HepG2 (cell line): ENCODE results near the gene BIRC5. TPM values are rescaled to one million over a fixed set of nuclear protein-coding genes. Genes with fewer than 3 reads are reported as not detected.

ENCODE experiments used
- ATAC-seq: fragments of 200-7000 bp; cut with Tn5 transposase; 3 replicates; pipeline ENCODE4 v1.9.1; 2020; ENCODE audit warnings: mild to moderate bottlenecking, moderate library complexity
- BruUV-seq: library from RNA; stranded (reverse); fragments of 400-500 nt; replicated peaks from 2 replicates; lab custom pipeline; 2021; lab: Mats Ljungman, UMichigan
- CTCF ChIA-PET: fragments of 300-600 bp; formaldehyde crosslinking; extraction: SDS; loops from one replicate; lab custom pipeline; 2021; ENCODE audit warnings: low total read pairs, inconsistent platforms, low intra/inter-chr PET ratio; lab: Yijun Ruan, JAX
- POLR2A ChIA-PET: fragments of 350-600 bp; sonication (Branson Sonifier 250); formaldehyde crosslinking; loops from one replicate; lab custom pipeline; 2020; ENCODE audit warnings: antibody characterized with exemption, inconsistent platforms; lab: Yijun Ruan, JAX
- DNase-seq: peaks from one replicate; pipeline ENCODE4 v3.0.0-alpha.2; 2015; ENCODE audit warnings: low spot score
- FAIRE-seq: peaks from 3 replicates; lab custom pipeline; 2011; peaks lifted over from hg19 to GRCh38; lab: Jason Lieb, UNC
- H2AFZ ChIP-seq: one replicate; pipeline ENCODE4 v1.6.1; 2011; ENCODE audit warnings: low read length, inconsistent platforms
- H3K27ac ChIP-seq: fragments of 300-600 bp; 3 replicates; pipeline ENCODE4 v1.8.0; 2011; ENCODE audit warnings: mixed run types, mild to moderate bottlenecking, mixed read lengths, low read length, inconsistent platforms; ENCODE audit not compliant: insufficient read depth; ENCODE audit errors: extremely low read length
- H3K27me3 ChIP-seq, 2 experiments: fragments of 200-600 bp in 1 of 2; 2 replicates in 1 of 2; 3 replicates in 1 of 2; pipeline versions ENCODE4 v1.6.0 to v1.8.0; 2011; ENCODE audit warnings: low read length in 2 of 2, mild to moderate bottlenecking in 2 of 2, moderate library complexity in 2 of 2, inconsistent platforms in 1 of 2; ENCODE audit not compliant: insufficient read depth in 2 of 2, control insufficient read depth in 1 of 2
- H3K36me3 ChIP-seq, 2 experiments: fragments of 200-600 bp in 1 of 2; replicated peaks in 1 of 2; 2 replicates in 1 of 2; 3 replicates in 1 of 2; pipeline versions ENCODE4 v1.5.1 to v1.8.0; 2011; ENCODE audit warnings: low read length in 2 of 2, inconsistent platforms in 1 of 2; ENCODE audit not compliant: insufficient read depth in 2 of 2, control insufficient read depth in 1 of 2
- H3K4me1 ChIP-seq: 2 replicates; pipeline ENCODE4 v1.5.1; 2012; ENCODE audit warnings: low read length, inconsistent platforms; ENCODE audit not compliant: insufficient read depth
- H3K4me2 ChIP-seq: 2 replicates; pipeline ENCODE4 v1.6.0; 2011; ENCODE audit warnings: low read depth, low read length, inconsistent platforms
- H3K4me3 ChIP-seq, 3 experiments: fragments of 200-600 bp in 1 of 3; sonication (generic), shearing (Covaris generic) in 1 of 3; replicated peaks in 1 of 3; 2 replicates each; pipeline ENCODE4 v1.5.1; 2011 to 2016; ENCODE audit warnings: low read length in 3 of 3, inconsistent platforms in 2 of 3, low read depth in 2 of 3, mild to moderate bottlenecking in 2 of 3, control low read depth in 1 of 3, mixed read lengths in 1 of 3; ENCODE audit not compliant: insufficient read depth in 1 of 3
- H3K79me2 ChIP-seq: one replicate; pipeline ENCODE4 v1.6.1; 2011; ENCODE audit warnings: low read length, inconsistent platforms; ENCODE audit not compliant: insufficient read depth
- H3K9ac ChIP-seq: 2 replicates; pipeline ENCODE4 v1.6.0; 2011; ENCODE audit warnings: mild to moderate bottlenecking, low read depth, low read length, inconsistent platforms; ENCODE audit not compliant: insufficient read depth
- H3K9me3 ChIP-seq: 2 replicates; pipeline ENCODE4 v1.5.1; 2012; ENCODE audit warnings: mild to moderate bottlenecking, low read length
- H4K20me1 ChIP-seq: 2 replicates; pipeline ENCODE4 v1.6.0; 2011; ENCODE audit warnings: inconsistent platforms, mild to moderate bottlenecking, low read length, moderate library complexity; ENCODE audit not compliant: insufficient read depth
- AKAP8 ChIP-seq: sonication (generic); formaldehyde crosslinking; IDR thresholded peaks from 2 replicates; pipeline ENCODE4 v1.5.1; 2020; ENCODE audit warnings: mild to moderate bottlenecking, missing genetic modification reagents
- ATF3 ChIP-seq: sonication (generic); formaldehyde crosslinking; IDR thresholded peaks from 2 replicates; pipeline ENCODE4 v1.4.0; 2020; ENCODE audit warnings: missing genetic modification reagents
- GABPB1 ChIP-seq: IDR thresholded peaks from 2 replicates; pipeline ENCODE4 v1.6.1; 2016; ENCODE audit warnings: mild to moderate bottlenecking, missing genetic modification reagents, moderate library complexity, missing compliant biosample characterization
- HNF1B ChIP-seq: sonication (generic); formaldehyde crosslinking; IDR thresholded peaks from 2 replicates; pipeline ENCODE4 v1.5.1; 2020; ENCODE audit warnings: mild to moderate bottlenecking, moderate library complexity, missing genetic modification reagents
- NONO ChIP-seq, 2 experiments: fragments of 450-650 bp in 1 of 2; sonication (generic) in 1 of 2; formaldehyde crosslinking in 1 of 2; IDR thresholded peaks in 1 of 2; conservative IDR thresholded peaks in 1 of 2; 2 replicates each; pipeline versions ENCODE4 v1.6.1 to v1.8.0; 2017 to 2022; ENCODE audit warnings: mild to moderate bottlenecking in 1 of 2, missing genetic modification reagents in 1 of 2, moderate library complexity in 1 of 2
- PPARG ChIP-seq: conservative IDR thresholded peaks from 2 replicates; pipeline ENCODE4 v1.6.1; 2016; ENCODE audit warnings: missing biosample characterization, missing genetic modification reagents
- RNF2 ChIP-seq: fragments of 450-650 bp; conservative IDR thresholded peaks from 2 replicates; pipeline ENCODE4 v1.6.1; 2016; ENCODE audit warnings: low read depth
- SCMH1 ChIP-seq: sonication (generic); formaldehyde crosslinking; IDR thresholded peaks from 2 replicates; pipeline ENCODE4 v1.9.0; 2021; ENCODE audit warnings: missing genetic modification reagents, mild to moderate bottlenecking, borderline replicate concordance
- TP53 ChIP-seq: sonication (generic); formaldehyde crosslinking; conservative IDR thresholded peaks from 2 replicates; pipeline ENCODE4 v1.4.0; 2020; ENCODE audit warnings: missing genetic modification reagents
- ZFX ChIP-seq: sonication (generic); formaldehyde crosslinking; IDR thresholded peaks from 2 replicates; pipeline ENCODE4 v1.4.0; 2020; ENCODE audit warnings: mild to moderate bottlenecking, low read depth, missing genetic modification reagents, moderate library complexity
- ZIK1 ChIP-seq: sonication (generic); formaldehyde crosslinking; IDR thresholded peaks from 2 replicates; pipeline ENCODE4 v1.5.0; 2020; ENCODE audit warnings: mild to moderate bottlenecking, low read depth, missing genetic modification reagents, borderline replicate concordance
- ZNF446 ChIP-seq: sonication (generic); formaldehyde crosslinking; IDR thresholded peaks from 2 replicates; pipeline ENCODE4 v1.5.0; 2020; ENCODE audit warnings: mild to moderate bottlenecking, missing genetic modification reagents
- ZNF556 ChIP-seq: sonication (generic); formaldehyde crosslinking; IDR thresholded peaks from 2 replicates; pipeline ENCODE4 v1.4.0; 2020; ENCODE audit warnings: mild to moderate bottlenecking, missing genetic modification reagents, borderline replicate concordance
- ZNF652 ChIP-seq: IDR thresholded peaks from 2 replicates; pipeline ENCODE4 v1.6.1; 2016; ENCODE audit warnings: low read depth, borderline replicate concordance
- WGBS: methylation state at CpG from one replicate; pipeline ENCODE4 v1.1.6; 2017; ENCODE audit warnings: low lambda C conversion rate; 5-methylcytosine and 5-hydroxymethylcytosine counted together
- in situ Hi-C: cut with HindIII; loops from 2 replicates; pipeline ENCODE4 v1.10.0; 2017; ENCODE audit warnings: low pct_unique_long_range_greater_than_20kb; ENCODE audit not compliant: extremely low pct_ligation_motif_present
- intact Hi-C: fragments of 100-400 bp; cut with micrococcal nuclease; formaldehyde crosslinking; loops from one replicate; pipeline ENCODE4 v1.10.0; 2022; ENCODE audit not compliant: unreplicated experiment
- polyA plus RNA-seq, 8 experiments: library from polyadenylated mRNA; depleted of rRNA in 3 of 8; stranded (reverse) in 7 of 8; unstranded in 1 of 8; fragments of >200 nt; fragmentation: Illumina TruSeq in 4 of 8; extraction: Trizol in 4 of 8; gene quantifications; 2 replicates each; pipeline versions ENCODE4 v1.2.1 to v1.2.3, GENCODE V29; 2011 to 2016; ENCODE audit warnings: low read depth in 4 of 8, missing spikeins in 1 of 8, mixed read lengths in 1 of 8; ENCODE audit not compliant: insufficient read depth in 1 of 8
- total RNA-seq, 5 experiments: library from RNA; depleted of rRNA; stranded (reverse); fragments of >200 nt; fragmentation: Illumina TruSeq; extraction: Trizol; gene quantifications; 2 replicates each; pipeline ENCODE4 v1.2.3, GENCODE V29; 2016; ENCODE audit warnings: low read depth in 1 of 5
- TF ChIP-seq, protein P1 (sequence below): IDR thresholded peaks from 2 replicates; pipeline ENCODE4 v1.6.1; 2016
- TF ChIP-seq, protein P2 (sequence below): IDR thresholded peaks from 2 replicates; pipeline ENCODE4 v1.6.1; 2016; ENCODE audit warnings: control low read depth
- TF ChIP-seq, protein P3 (sequence below): IDR thresholded peaks from 2 replicates; pipeline ENCODE4 v1.6.1; 2016; ENCODE audit warnings: missing compliant biosample characterization, missing genetic modification reagents, borderline replicate concordance

The BIRC5 gene
- total and polyA plus RNA-seq, 2 of the 13 experiments (the other 11 are each of a cell fraction or from before 2014, with no cell fraction given): 30.3 to 135 TPM

DNA sequence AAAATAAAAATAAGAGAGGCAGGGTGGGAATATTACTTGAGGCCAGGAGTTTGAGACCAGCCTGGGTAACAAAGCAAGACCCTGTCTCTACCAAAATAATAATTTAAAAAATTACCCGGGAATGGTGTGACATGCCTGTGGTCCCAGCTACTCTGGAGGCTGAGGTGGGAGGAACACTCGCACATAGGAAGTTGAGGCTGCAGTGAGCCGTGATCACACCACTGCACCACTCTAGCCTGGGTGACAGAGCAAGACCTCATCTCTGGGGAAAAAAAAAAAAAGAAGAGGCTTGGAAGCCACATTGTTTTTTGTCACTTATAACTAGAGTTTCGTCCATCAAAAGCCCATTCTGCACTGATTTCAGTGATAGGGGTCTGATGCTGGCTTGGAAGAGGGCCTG, 14.1 kb downstream of the BIRC5 start:
- no peak overlapping the region for H3K27ac ChIP-seq
- H4K20me1 ChIP-seq: no peaks in the 10 kb centered on the region
- H3K79me2 ChIP-seq: no peaks in the 10 kb centered on the region
- FAIRE-seq (no peak), ATAC-seq (no peak), DNase-seq (no peak)
- H3K4me1 ChIP-seq: peaks cover 22% of the 10 kb centered on the region; the same call in 1 of the 2 replicates
- H3K9ac ChIP-seq: no peak overlapping the region
- POLR2A ChIA-PET: no interaction called here
- no peak overlapping the region for H3K4me2 ChIP-seq
- in situ Hi-C loops (no loop called here), intact Hi-C loops (no loop called here)
- 7% methylated on average over 4 of the region's 4 CpGs for WGBS
- H3K9me3 ChIP-seq: no peaks in the 10 kb centered on the region
- CTCF ChIA-PET: no interaction called here
- H3K36me3 ChIP-seq: peaks cover 11 to 21% of the 10 kb centered on the region in 2 experiments
- no TSS peak for BruUV-seq
- TF ChIP-seq, protein P1, sequence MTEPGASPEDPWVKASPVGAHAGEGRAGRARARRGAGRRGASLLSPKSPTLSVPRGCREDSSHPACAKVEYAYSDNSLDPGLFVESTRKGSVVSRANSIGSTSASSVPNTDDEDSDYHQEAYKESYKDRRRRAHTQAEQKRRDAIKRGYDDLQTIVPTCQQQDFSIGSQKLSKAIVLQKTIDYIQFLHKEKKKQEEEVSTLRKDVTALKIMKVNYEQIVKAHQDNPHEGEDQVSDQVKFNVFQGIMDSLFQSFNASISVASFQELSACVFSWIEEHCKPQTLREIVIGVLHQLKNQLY (CRISPR knock-in tag): no peak
- TF ChIP-seq, protein P2, sequence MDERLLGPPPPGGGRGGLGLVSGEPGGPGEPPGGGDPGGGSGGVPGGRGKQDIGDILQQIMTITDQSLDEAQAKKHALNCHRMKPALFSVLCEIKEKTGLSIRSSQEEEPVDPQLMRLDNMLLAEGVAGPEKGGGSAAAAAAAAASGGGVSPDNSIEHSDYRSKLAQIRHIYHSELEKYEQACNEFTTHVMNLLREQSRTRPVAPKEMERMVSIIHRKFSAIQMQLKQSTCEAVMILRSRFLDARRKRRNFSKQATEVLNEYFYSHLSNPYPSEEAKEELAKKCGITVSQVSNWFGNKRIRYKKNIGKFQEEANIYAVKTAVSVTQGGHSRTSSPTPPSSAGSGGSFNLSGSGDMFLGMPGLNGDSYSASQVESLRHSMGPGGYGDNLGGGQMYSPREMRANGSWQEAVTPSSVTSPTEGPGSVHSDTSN (CRISPR knock-in tag): no peak
- no peak for TF ChIP-seq PPARG (CRISPR knock-in tag)
- no peak for TF ChIP-seq GABPB1 (CRISPR knock-in tag)
- TF ChIP-seq AKAP8 (CRISPR knock-in tag): no peak
- TF ChIP-seq ZNF446 (CRISPR knock-in tag): no peak
- TF ChIP-seq HNF1B: no peak
- TF ChIP-seq NONO (IDR thresholded peaks at IDR 0.05): no peak
- TF ChIP-seq NONO (CRISPR knock-in tag; conservative IDR thresholded peaks at IDR 0.05): no peak
- no peak for TF ChIP-seq RNF2
- TF ChIP-seq ATF3: no peak
- no peak for TF ChIP-seq TP53 (CRISPR knock-in tag)
- no peak for TF ChIP-seq SCMH1 (CRISPR knock-in tag)
- TF ChIP-seq, protein P3, sequence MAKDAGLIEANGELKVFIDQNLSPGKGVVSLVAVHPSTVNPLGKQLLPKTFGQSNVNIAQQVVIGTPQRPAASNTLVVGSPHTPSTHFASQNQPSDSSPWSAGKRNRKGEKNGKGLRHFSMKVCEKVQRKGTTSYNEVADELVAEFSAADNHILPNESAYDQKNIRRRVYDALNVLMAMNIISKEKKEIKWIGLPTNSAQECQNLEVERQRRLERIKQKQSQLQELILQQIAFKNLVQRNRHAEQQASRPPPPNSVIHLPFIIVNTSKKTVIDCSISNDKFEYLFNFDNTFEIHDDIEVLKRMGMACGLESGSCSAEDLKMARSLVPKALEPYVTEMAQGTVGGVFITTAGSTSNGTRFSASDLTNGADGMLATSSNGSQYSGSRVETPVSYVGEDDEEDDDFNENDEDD (CRISPR knock-in tag): no peak
- TF ChIP-seq ZNF556 (CRISPR knock-in tag): no peak
- no peak for TF ChIP-seq ZFX (CRISPR knock-in tag)
- no peak for TF ChIP-seq ZIK1
- no peak for TF ChIP-seq ZNF652 (CRISPR knock-in tag)
- no peak overlapping the region for H3K4me3 ChIP-seq
- H3K27me3 ChIP-seq: peaks cover 14 to 45% of the 10 kb centered on the region in 2 experiments
- H2AFZ ChIP-seq: no peak overlapping the region
